ENCODE data around the gene BRINP2.
A peak's percentile ranks its signal among the peaks of the same experiment; 100 is the strongest.

Gene BRINP2, protein sequence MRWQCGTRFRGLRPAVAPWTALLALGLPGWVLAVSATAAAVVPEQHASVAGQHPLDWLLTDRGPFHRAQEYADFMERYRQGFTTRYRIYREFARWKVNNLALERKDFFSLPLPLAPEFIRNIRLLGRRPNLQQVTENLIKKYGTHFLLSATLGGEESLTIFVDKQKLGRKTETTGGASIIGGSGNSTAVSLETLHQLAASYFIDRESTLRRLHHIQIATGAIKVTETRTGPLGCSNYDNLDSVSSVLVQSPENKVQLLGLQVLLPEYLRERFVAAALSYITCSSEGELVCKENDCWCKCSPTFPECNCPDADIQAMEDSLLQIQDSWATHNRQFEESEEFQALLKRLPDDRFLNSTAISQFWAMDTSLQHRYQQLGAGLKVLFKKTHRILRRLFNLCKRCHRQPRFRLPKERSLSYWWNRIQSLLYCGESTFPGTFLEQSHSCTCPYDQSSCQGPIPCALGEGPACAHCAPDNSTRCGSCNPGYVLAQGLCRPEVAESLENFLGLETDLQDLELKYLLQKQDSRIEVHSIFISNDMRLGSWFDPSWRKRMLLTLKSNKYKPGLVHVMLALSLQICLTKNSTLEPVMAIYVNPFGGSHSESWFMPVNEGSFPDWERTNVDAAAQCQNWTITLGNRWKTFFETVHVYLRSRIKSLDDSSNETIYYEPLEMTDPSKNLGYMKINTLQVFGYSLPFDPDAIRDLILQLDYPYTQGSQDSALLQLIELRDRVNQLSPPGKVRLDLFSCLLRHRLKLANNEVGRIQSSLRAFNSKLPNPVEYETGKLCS

DNA sequence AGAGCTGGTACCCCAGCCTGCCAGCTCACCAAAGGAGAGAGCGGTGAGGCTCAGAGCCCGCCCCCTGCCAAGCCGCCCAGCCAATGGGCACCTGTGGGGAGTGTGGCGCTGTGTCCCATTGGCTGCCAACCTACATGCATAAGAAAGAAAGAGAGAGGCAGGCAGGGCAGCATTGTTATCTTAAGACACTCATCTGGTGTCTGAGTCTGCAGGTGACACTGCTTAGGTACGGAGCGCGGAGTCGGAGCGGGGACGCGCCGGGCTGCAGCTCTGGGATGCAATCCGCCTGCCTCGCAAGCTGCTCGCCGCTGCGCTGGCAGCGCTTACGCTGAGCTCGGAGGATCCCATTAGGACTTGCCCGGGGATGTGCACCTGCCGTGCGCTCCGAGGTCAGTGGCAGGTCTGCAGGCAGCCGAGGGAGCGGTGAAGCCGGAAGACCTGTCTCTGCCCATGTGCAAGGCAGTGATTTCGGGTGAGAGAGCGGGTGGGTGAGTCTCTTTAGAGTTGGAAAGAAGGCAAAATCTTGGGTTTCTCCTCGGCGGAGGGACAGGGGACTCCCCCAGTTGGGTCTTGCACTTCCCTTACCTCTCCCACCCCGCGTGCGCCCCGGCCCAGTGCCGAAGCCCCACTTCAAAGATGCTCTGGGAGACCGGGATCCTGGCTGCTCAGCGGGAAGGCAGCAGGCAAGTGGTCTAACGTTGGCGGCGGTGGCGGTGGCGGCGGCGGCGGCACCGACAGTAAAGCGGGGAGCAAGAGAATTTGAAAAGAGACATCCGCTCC, at the start of gene BRINP2:
Gene BRINP2, plus strand, starts transcription at position 203 of the 780 bp plus-strand sequence. CDS start 58,919 bp downstream, outside the sequence.
- DNase-seq = peak; percentile 47 to 94 (median 86)

DNA sequence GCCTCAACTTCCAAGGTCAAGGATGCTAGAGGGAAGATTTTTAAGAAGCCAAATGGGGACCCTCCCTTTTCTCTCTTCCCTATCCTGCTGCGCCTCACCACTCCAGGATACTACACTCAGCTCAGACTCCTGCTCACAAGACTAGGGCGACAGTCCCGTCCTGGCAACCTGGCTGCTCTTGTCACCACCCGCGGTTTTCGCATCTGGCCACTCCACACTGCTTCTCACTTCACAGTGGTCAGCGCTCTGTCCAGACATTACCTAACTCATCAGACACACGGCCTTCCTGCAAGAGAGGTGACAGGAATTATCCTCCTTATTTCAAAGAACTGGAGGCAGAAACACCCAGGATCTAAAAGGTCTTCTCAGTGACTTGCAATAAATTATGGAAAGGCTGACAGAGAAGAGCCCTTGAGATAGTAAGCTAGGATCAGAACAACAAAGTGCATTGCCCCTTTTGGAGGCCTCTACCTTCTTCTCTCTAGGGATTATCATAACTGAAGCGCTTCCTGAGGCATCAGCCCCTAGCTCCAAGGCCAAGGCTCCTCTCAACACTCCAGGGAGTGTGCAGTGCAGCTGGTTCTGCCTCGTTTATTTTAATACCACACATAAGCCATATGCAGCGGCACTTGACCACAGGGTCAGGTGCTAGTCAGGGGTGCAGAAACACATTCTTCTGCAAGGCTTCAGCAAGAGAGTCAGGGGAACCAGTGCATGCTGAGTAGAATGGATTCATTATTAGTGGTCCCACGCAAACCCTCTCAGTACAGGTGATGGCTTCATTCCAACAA, 48.1 kb upstream of the BRINP2 start:
- no peak for DNase-seq

DNA sequence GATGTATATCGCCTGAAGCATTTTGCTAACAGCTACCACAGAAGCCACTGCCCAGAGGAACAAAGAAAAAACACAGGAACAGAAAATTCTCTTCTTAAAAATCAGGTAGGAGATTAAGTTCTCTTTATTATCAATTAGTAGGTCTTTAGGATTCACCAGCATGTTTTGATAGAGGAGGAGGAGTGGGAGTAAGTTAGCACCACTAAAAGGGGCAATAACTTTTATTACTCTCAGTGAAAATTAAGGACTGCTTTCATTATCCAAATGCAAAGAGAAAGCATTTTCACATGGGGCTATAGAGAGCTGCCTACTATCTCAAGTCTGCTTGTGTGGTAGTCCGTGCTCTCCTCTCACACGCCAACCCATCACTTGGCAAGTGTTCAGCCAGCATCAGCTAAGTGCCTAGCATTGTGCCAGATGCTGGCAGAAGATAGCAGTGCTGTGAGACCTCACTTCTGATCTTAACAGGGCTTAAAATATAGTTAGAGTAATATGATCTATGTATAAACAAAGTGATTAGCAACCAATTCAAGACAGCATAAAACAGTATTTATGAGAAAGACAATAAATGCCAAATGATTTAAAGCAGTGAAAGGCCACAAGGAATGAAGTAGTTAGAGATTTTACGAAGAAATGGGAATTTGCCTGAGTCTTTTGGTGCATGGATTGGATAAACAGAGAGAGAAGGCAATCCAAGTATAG, 46.0 kb upstream of the BRINP2 start:
- no peak for DNase-seq

DNA sequence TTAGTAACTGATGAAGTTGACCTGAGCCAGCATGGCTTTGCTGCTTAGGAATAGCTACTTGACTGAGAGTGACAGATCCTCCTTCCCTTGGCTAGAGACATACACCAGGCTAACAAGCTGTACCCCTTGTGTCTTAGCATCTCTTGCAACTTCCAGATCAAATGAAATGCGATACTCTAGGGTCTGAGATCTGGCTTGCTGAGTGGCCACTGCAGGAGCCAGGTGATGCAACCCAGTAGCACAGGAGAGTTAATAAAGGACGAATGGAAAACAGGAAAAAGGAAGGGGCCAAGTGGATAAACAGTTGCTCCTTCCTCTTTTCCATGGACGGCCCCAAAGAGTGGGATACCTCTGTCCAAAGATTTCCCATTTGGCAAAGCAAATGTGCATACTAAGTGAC, 44.5 kb upstream of the BRINP2 start:
- DNase-seq = no peak

DNA sequence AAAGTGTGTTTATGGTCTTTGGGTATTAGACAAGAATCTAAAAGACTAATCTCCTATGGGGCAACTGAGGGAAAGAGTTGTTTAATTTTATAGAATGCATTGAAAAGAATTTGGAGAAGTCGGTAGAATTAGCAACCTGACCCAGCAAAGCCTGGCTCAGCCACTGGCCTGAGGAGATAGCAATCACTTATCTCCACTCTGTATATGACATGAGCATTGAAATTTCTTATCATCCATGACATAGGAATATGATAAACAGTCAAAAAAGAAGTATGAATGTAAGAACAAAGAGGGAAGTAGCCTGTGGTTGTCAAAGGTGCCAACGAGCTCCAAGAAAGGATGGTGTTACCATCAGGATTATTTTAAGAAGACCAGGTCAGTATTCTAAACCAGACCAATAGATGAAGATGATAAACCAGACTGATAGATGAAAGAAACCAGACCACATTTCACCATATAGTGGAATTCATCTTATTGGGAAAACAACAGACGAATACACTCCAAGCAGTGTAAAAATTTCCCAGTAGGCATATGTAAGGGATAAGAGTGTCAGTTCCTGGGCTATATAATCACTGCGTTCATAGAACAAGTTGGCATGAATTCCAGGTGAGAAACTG, 42.0 kb upstream of the BRINP2 start:
- DNase-seq = no peak

DNA sequence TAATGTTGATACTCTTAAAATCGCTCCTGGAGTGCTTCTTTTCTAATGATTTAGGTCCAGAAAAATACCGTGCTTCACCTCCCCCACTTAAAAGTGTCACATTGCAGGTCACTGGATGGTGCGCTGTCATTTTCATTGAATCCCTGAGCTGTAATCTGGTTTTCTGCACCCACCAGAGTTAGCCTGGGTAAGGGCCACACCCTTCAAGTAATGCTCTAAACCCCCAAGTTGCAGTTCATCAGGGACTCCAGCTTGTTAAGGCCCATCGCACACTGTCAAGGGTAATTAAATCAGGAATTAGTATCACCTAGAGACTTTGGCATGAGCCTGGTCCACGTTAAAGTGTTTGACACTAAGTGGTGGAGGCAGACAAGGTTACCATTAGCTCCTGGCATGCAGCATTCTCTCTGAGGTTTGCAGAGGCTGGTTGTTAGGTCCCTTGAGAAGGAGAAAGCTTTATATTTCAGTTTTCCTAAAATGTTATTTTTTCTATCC, 40.3 kb upstream of the BRINP2 start:
- DNase-seq = no peak

DNA sequence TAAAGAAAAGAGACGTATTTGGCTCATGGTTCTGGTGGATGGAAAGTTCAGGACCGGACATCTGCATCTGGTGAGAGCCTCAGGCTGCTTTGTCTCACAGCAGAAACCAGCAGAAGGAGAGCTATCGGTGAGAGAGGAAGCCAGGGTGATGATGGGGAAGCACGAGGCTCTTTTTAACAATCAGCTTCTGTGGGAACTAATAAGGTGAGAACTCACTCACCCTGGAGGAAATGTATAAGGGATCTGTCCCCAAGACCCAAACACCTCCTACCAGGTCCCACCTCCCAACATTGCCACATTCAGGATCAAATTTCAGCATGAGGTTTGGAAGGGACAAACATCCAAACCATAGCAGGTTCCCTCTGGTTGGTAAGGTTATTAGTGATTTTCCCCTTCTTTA, 39.0 kb upstream of the BRINP2 start:
- DNase-seq = no peak

DNA sequence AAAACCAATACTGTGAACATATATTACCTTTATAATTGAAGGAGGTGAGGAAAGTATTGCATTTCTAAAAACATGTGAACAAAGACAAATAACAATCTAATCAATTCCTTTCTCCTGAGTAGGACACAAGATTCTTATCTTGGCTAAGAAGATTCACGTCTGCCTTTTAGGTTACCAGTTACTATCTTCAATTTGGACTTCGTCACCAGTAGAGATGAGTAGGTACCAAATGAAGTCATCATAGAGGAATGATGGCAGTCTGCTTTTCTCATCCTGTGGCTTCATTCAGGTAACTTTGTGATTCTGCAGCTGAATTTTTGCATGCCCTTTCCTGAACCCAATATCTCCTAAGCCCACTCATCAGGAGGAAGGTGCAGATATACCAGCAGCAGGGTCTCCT, 38.6 kb upstream of the BRINP2 start:
- DNase-seq = no peak

DNA sequence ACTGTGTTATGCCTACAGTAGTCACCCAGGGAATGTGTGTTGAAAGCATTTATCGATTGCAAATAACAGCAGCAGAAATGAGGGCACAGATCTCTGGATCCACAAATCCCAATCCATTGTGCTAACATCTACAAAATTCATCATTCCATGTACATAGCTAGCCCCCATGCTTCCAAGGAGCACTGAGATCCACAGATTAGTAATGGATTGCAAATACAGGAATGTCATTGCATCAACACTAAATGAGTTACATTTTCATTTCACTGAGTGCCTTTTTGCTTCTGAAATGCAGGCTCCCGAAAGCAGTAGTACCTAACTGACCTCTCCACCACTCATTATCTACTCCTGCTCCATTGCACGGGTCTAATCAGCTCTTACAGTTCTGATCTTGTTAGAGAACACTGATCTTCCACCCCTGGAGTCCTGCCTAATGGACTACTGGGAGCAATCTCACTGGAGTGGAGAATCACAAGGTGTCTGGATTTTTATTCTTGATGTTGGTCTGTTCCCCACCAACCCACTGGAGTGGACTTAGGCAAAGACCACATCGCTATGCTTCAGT, 36.7 kb upstream of the BRINP2 start:
- DNase-seq = no peak

DNA sequence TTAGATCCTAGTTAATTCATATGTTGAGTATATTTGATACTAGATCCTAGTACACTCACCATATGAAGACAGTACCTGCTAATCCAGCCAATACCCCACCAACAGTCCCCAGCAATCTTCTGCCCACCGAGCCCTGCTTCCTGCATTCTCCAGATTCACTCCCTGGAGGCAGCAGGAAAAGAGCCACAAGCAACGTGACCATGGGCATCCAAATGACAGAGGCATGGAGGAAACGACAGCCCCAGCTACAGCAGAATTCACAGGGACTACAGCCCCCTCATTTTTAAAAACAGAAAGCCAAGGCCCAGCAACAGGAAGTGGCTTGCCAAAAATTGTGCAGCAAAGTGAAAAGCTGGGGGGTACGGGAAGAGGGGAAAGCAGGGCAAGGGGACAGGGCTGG, 35.5 kb upstream of the BRINP2 start:
- peak in 7 of 58 donors; percentile 4 to 32 (median 10) for DNase-seq

DNA sequence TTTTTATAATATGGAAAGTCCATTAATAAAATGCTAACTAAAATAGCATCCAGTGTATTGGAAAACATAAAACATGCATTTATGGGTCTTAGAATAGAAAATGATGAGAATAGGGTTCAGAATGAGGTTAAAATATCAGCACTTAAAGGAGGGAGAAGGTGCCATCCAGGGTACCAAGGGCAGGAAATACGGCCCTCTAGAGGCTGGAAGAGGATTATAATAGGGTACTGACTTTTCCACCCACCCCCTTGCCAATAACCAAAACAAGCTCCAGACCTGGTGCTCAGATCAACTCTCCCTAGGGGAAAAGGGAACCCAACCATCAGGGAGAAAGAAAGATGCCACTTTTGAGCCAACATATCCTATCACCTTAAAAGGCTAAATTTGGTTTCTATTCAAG, 32.9 kb upstream of the BRINP2 start:
- DNase-seq = no peak

DNA sequence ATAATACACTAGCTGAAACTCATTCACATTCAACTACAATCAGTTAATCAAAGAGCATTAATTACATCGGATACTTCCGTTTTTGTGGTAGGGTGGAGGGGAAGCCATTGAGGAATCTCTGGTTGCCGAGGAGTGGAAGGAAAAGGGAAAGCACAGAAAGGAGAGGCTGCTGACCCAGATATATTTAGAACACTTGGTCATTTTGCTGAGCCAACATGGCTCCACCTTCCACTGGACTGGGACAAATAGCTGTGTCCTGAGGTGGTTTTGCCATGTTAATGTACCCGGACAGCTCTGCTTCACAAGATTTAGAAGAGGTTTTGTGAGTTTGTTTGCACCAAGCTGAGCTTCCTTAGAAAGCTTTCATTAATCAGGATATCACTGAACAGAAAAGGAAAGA, 32.4 kb upstream of the BRINP2 start:
- no peak for DNase-seq

DNA sequence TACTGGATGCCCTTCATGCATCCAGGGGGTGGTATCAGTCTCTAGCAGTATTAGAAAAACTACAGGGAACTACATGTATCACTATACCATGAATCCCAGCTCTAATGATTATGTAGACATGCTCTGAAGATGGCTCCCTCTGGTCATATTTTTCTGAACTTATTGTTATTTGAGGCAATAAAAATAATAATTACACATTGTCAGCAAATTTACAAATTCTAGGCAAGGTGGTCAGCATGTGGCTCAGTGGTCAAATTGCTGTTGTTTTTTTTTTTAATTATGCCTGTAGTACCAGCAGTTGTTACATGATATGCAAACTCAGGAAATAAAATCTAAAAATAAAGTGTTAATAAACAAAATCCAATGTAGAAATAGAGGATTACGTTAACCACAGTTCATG, 28.7 kb upstream of the BRINP2 start:
- no peak for DNase-seq

DNA sequence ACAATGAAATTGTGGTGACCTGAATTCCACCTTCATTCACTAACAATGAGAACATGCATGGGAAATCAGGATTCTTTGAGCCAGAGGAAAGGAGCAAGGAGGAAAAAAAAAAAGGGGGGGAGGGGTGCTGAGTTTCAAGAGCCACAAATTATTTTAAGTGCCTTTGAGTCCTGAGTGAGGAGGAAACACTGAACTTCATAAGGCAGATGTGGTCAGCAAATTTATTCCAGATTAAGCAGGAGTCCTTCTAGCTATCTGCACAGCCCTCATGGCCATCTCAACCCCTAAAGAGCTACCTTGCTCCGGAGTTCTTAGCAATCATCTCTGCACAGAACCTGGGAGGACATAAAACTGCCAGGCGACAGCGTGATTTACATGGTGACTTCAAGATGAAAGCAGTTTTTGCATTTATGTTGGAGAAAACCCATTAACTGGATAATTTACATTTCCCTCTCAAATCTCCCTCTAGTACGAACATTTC, 27.9 kb upstream of the BRINP2 start:
- DNase-seq = no peak

DNA sequence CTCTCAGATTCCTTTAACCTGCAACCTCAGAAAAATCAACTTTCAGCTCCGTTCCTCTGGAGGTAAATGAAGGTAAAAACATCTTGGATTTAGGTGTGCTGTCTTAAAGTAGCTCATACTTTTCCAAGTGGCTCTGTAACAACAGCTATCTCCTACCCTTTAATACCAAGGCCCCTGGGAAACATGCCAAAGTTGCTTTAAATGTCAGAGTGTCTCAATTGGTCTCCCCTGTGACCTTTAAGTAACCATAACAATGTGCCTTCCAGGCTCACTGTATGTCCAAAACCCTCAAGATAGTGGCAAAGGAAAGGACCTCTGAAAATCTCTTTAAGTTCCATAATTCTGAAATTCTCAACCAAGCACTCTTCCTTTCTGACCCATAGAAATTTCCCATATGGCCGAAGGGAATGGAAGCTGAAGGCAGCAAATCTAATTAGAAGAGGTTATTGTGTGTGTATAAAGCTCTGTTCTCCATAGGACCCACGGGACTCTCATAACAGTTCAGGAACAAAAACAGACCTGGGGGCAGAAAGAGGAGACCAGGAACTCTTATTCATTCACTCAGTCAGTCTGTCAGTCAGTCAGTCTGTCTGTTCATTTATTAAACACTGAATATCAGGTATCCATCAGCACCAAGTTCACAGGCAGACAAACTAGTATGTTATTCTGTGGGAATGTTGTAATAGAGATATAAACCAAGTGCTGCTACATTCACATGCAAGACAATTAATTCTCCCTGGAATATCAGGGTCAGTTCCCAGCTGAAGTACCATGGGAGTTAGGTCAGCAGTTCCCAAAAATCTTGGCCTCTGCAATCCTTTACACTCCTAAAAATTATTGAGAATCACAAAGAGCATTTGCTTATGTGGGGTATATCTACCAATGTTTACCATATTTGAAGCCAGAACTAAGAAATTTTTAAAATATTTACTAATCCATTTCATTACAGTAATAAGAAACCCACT, 25.4 kb upstream of the BRINP2 start:
- no peak for DNase-seq

DNA sequence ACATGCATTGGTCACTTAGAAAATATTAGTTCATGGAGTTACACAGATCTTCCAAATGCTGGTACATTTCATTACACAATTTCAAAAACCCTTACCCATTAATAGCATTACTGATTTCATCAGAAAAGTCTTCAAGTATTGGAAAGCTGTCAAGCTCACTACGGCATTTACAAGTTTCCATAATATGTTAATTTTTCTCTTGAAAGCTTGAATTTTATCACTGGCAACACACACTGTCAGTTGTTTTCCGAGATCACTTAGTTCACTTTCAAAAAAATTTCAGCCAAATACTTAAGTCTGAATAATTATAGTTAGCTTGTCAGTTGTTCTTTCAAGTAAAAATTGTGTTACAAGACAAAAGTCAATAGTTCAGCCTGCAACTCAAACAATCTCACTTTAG, 24.3 kb upstream of the BRINP2 start:
- no peak for DNase-seq

DNA sequence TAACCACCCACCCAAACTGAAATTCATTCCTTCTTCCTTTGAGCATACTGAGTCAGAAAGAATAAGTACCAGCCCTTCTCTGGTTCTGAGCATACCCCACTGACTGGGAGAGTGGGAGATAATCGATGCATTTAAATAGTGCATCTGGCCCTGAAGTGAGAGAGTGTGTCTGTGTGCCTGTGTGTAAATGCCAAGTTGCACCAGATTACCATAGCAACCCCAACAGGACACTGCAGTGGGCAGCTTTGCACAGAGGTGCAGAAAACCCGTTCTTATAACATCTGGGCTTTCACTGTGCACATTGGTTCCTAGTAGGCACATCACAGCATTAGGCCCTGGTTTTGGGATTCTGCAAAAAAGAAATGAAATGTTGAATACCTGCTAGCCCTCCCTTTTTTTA, 8.5 kb upstream of the BRINP2 start:
- peak in 1 of 58 donors; percentile 9 for DNase-seq

DNA sequence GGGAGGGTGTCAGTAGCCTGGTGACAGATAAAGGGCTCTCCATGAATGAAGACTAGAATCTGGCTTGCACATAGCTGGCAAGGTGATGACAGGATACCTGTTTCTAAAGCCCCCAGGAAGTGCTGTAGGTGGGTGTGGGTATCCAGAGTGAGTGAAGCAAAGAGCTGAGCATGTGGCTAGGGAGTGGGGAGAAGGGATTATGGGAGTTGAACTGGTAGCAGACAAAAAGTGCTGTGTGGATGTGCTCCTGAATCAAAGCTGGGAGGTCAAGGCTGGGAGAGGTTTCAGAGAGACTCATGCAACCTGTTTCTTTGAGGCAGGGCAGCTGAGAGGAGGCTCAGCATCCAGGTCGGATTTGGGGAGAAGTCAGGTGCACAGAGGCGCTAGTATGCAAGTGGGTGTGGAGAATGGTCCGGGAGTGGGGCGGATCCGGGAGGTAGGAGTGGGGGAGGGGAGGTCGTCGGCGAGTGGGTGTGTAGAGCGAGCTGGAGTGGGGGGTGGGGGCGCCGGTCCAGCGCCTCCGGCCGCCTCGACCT, 6.8 kb upstream of the BRINP2 start:
- DNase-seq = peak in 20 of 58 donors; percentile 12 to 72 (median 42)

Data from anterior cingulate cortex (tissue), 58 donors.